Esophagus (tissue), 2 donors: ENCODE measurements around the gene CERS6. TPM values are rescaled to one million over a fixed set of nuclear protein-coding genes. Genes with fewer than 3 reads are reported as not detected.

ENCODE experiments used
- H3K27ac ChIP-seq, 2 donors: one replicate each; pipeline ENCODE4 v1.5.1; 2013; ENCODE audit warnings: low read depth in 2 of 2, mild to moderate bottlenecking in 2 of 2, inconsistent platforms in 1 of 2, low read length in 1 of 2, moderate library complexity in 1 of 2
- H3K27me3 ChIP-seq, 2 donors: one replicate each; pipeline ENCODE4 v1.6.1; 2013; ENCODE audit warnings: low read length in 2 of 2, control low read depth in 1 of 2, mild to moderate bottlenecking in 1 of 2; ENCODE audit not compliant: insufficient read depth in 2 of 2, control insufficient read depth in 1 of 2
- H3K36me3 ChIP-seq, 2 donors: one replicate each; pipeline ENCODE4 v1.6.1; 2013; ENCODE audit warnings: low read length in 1 of 2; ENCODE audit not compliant: control insufficient read depth in 2 of 2, insufficient read depth in 2 of 2
- H3K4me1 ChIP-seq, 2 donors: one replicate each; pipeline ENCODE4 v1.6.1; 2013; ENCODE audit warnings: low read length in 1 of 2; ENCODE audit not compliant: control insufficient read depth in 2 of 2, insufficient read depth in 2 of 2
- H3K4me3 ChIP-seq, 2 donors: one replicate each; pipeline ENCODE4 v1.5.1; 2013; ENCODE audit warnings: low read length in 2 of 2, mild to moderate bottlenecking in 2 of 2, low read depth in 1 of 2, moderate library complexity in 1 of 2
- H3K9me3 ChIP-seq, 2 donors: one replicate each; pipeline ENCODE4 v1.6.1; 2013; ENCODE audit warnings: mild to moderate bottlenecking in 2 of 2, low read depth in 1 of 2, low read length in 1 of 2, moderate library complexity in 1 of 2; ENCODE audit not compliant: control insufficient read depth in 2 of 2, insufficient read depth in 1 of 2
- WGBS, 2 donors: extraction: QIAGEN DNeasy Blood & Tissue Kit; methylation state at CpG; one replicate each; pipeline ENCODE4 v1.1.7; 2013; 5-methylcytosine and 5-hydroxymethylcytosine counted together
- polyA plus RNA-seq, 2 donors: library from polyadenylated mRNA; stranded (reverse); fragments of 200-250 nt; gene quantifications; one replicate each; pipeline ENCODE4 v1.2.3, GENCODE V29; 2013
- donor health status: healthy with polysubstance abuse.
- donor health status: Bipolar disorder and iron deficiency.

CERS6 gene
- polyA plus RNA-seq, 2 donors = 4.2 to 7.6 TPM

DNA sequence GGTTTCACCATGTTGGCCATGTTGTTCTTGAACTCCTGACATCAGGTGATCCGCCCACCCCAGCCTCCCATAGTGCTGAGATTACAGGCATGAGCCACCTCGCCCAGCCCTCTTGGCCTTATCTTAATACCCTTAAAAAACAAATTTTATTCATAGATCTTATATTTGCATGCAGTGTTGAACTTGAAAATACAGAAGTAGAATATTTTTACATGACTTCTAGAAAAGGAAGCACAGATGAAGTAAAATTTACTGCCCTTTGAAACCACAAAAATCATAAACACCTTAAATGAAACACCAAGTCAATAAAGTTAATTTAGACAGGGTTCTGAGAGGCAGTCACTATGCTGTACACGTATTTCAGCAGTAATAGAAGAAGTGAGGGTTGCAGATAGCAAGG, 145.7 kb downstream of the CERS6 start:
- H3K27ac ChIP-seq = no peak overlapping the region
- peaks cover 6 to 7% of the 10 kb centered on the region in 2 donors for H3K9me3 ChIP-seq
- no peaks in the 10 kb centered on the region for H3K27me3 ChIP-seq
- no peaks in the 10 kb centered on the region for H3K36me3 ChIP-seq
- 89% methylated on average over 3 of the region's 3 CpGs for WGBS, 2 donors
- no peaks in the 10 kb centered on the region for H3K4me1 ChIP-seq
- H3K4me3 ChIP-seq = no peak overlapping the region

DNA sequence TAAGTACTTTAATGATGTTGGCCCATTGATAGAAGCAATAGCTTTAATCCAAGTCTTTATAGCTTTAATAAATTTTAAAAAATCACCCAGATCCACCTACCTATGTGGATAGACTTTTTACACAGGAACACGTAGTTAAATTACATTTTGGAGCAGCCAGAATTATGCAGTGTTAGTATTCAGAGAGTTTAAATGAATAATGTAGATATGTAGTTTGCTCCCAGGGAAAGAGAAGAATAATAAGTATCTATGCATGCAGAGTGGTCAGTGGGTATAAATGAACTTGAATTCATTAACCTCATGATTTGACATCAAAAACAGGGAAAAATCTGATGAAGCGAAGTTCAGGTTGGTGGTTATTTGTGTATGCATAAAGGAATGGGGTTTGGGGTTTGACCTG, 146.3 kb downstream of the CERS6 start:
- peaks cover 6 to 7% of the 10 kb centered on the region in 2 donors for H3K9me3 ChIP-seq
- 93 to 96% methylated on average over 2 of the region's 2 CpGs for WGBS, 2 donors

DNA sequence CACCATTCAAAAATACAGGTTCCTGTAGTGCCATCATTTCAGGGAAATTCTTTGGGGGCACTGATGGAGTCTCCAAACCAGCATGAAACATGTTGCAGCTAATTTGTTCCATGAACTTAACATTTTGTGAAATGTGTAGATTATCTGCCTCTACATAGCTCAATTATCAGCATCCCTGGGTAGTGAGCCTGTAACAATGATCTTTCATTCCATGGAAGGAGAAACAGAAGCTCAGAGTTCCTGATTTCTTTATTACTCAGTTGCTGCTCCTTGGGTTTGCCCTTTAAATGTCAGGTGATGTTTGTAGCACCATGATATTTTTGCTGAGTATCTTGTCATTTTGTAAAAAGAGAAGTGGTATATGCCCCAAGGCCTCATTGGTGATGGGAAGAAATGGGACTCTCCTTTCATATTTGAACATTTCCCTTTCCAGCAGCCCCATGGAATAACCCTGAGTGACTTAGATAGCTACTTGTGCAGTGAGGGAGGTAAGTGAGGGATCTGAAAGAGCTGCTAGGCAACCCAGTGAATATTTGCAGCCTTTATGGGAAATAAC, 146.9 kb downstream of the CERS6 start:
- Histone ChIP-seq H3K27me3 (no peaks in the 10 kb centered on the region), H3K36me3 (no peaks in the 10 kb centered on the region), H3K27ac (no peak overlapping the region), H3K9me3 (peaks cover 6 to 7% of the 10 kb centered on the region in 2 donors), H3K4me1 (no peaks in the 10 kb centered on the region), H3K4me3 (no peak overlapping the region)

More for the DNA sequence above, 146.3 kb downstream of the CERS6 start:
- no peak overlapping the region for H3K4me3 ChIP-seq
- H3K36me3 ChIP-seq = no peaks in the 10 kb centered on the region
- no peaks in the 10 kb centered on the region for H3K27me3 ChIP-seq
- H3K27ac ChIP-seq = no peak overlapping the region
- H3K4me1 ChIP-seq = no peaks in the 10 kb centered on the region

DNA sequence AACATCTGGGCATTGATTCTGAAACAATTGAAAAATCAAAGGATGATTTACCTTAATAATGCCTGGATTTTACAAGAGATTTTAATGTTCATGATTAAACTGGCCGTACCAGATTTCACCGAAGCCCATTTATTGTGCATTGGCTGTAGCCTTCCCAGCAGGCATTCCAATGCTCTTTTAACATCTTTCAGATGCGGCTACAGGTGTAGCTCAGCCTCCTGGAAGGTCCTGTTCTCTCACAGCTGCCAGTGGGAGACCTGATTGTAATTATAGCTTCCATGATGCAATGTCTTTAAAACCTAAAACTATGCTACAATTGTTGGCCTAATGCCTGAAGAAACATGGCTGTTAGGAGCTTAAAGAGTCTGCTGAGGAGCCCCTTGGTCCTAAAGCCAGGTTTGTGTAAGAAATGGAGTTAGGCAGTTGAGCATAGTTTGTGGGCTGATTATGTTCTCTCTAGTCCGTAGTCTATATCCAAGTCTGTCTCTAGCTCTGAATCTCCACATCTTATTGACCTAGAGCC, 147.4 kb downstream of the CERS6 start:
- Histone ChIP-seq H3K27me3 (no peaks in the 10 kb centered on the region), H3K9me3 (peaks cover 6 to 7% of the 10 kb centered on the region in 2 donors), H3K36me3 (no peaks in the 10 kb centered on the region), H3K27ac (no peak overlapping the region), H3K4me3 (no peak overlapping the region), H3K4me1 (no peaks in the 10 kb centered on the region)
- 84 to 90% methylated on average over 4 of the region's 4 CpGs for WGBS, 2 donors

DNA sequence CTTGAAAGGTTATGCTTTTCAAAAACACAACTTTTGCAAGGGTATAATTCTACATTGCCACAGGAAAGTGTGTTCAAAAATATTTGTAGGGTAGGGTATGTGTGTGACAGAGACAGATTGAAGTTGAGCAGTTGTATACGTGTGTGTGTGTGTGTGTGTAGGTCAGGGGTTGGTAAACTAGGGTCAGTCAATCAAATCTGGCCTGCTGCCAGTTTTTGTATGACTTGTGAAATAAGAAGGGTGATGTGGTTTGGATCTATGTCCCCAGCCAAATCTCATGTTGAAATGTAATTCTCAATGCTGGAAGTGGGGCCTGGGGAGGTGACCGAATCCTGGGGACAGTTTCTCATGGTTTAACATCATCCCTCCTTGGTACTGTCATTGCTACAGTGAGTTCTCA, 148.2 kb downstream of the CERS6 start:
- Histone ChIP-seq H3K4me3 (no peak overlapping the region), H3K36me3 (no peaks in the 10 kb centered on the region), H3K27ac (no peak overlapping the region), H3K4me1 (no peaks in the 10 kb centered on the region), H3K9me3 (peaks cover 6 to 7% of the 10 kb centered on the region in 2 donors), H3K27me3 (no peaks in the 10 kb centered on the region)
- 87 to 92% methylated on average over 2 of the region's 2 CpGs for WGBS, 2 donors

DNA sequence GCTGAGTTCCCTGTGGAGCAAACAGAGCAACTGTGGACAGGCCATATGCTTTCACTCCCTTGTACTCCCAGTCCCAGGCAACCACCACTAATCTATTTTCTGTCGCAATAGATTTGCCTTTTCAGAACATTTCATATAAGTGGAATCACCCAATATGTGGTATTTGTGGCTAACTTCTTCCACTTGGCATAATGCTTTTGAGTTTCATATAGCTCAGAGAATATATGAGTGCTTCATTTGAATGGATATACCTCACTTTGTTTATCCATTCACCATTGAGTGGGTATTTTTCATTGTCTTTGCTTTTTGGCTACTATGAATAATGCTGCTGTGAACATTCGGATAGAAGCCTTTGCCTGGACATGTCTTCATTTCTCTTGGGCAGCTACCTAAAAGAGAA, 151.9 kb downstream of the CERS6 start:
- Histone ChIP-seq H3K36me3 (no peaks in the 10 kb centered on the region), H3K9me3 (peaks cover 6 to 7% of the 10 kb centered on the region in 2 donors), H3K4me1 (no peaks in the 10 kb centered on the region), H3K27me3 (no peaks in the 10 kb centered on the region), H3K4me3 (no peak overlapping the region), H3K27ac (no peak overlapping the region)
- 66 to 79% methylated on average over 2 of the region's 2 CpGs for WGBS, 2 donors

DNA sequence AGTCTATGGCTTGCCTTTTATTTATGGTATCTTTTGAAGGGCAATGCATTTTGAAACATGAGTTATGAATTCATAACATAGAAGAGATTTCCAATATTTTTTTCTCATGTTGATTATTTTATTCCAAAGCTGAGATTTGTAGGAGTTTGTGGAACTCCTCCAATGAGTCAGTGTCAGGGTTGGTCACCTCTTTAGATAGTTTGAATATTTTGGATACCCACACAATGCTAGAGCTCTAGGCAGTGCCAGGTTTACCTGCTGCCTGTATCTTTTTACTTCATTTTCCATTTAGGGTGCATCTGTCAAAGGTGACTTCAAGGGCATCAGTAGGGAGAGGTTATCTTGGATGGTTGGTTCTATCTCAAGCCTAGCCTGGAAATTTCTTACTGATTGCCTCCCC, 152.7 kb downstream of the CERS6 start:
- no peaks in the 10 kb centered on the region for H3K27me3 ChIP-seq

DNA sequence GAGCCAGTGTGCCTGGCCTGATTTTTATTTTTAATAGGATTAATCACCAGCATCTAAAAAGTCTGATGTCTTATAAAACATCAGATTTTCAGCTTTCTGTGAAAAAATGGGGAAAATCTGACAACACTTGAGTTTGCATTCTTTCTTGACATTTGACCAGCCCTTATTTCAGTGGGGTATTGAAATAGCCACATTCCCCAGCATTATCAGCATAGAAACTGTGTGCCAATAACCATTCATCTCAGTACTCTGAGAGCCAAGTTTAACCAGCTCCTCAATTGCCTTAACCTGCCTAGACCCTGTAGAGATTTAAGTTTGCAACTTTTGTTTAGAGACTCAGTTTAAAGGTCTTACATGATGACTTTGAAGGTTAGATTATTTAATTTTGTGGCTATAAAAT, 155.0 kb downstream of the CERS6 start:
- peaks cover 0 to 6% of the 10 kb centered on the region in 2 donors for H3K4me1 ChIP-seq
- H3K9me3 ChIP-seq = peaks cover 0 to 4% of the 10 kb centered on the region in 2 donors
- no peaks in the 10 kb centered on the region for H3K27me3 ChIP-seq
- no peak overlapping the region for H3K4me3 ChIP-seq
- H3K36me3 ChIP-seq = no peaks in the 10 kb centered on the region
- H3K27ac ChIP-seq = no peak overlapping the region

More for the DNA sequence above, 152.7 kb downstream of the CERS6 start:
- Histone ChIP-seq H3K27ac (no peak overlapping the region), H3K4me3 (no peak overlapping the region), H3K9me3 (peaks cover 6 to 7% of the 10 kb centered on the region in 2 donors), H3K36me3 (no peaks in the 10 kb centered on the region), H3K4me1 (peaks cover 0 to 2% of the 10 kb centered on the region in 2 donors)

DNA sequence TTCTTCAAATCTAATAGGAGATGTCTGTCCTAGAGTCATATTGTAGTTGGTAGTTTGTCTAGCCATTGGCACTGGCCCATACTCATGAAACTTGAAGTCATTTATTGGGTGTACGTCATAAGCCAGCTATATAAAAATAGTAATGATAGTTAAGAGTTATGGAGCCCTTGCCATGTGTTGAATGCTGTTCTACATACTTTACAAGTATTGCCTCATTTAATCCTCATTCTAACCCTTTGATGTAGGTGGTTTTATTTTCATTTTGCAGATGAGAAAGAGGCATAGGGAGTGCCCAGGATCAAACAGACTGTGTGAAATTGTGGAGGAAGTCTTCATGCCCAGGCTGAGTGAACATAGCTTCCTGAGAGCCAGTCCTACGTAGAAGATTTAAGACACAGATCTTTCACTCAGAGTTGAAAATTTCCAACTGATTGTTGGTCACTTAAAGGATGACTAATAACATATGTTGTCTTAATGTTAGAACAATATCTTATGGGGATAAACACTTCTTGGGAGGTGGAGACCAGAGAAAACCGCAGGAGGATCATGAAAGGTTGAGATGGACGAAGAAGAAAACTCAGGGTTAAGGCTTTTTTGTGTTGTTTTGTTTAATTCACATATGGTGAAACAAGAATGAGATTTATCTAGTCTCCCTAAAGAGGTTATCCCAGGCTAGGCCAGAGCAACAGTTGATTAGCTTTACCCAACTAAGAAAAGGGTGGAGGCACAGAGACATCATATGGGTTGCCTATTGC, 156.0 kb downstream of the CERS6 start:
- peaks cover 0 to 6% of the 10 kb centered on the region in 2 donors for H3K4me1 ChIP-seq
- no peaks in the 10 kb centered on the region for H3K27me3 ChIP-seq
- H3K9me3 ChIP-seq = peaks cover 0 to 4% of the 10 kb centered on the region in 2 donors
- no peak overlapping the region for H3K4me3 ChIP-seq
- WGBS, 2 donors = 80 to 81% methylated on average over 4 of the region's 4 CpGs
- H3K27ac ChIP-seq = no peak overlapping the region
- no peaks in the 10 kb centered on the region for H3K36me3 ChIP-seq

DNA sequence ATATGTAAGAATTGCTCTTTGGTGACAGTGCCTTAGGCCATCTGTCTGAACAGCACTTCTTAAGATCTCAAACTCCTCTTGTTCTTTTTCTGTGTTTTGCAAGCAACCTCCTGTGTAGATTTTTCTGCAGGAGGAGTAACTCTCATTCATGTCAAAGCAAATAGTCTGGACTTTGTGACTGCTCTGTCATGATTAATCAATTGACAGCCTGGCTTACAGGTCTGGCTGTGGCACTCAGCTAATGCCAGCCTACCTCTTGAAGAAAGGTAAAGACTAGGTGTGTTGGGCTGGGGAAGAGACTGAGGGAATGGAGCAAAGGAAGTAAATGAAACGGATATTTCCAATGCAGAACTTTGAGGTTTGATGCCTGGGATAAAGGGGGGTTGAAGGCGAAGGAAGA, 156.6 kb downstream of the CERS6 start:
- Histone ChIP-seq H3K4me1 (peaks cover 0 to 6% of the 10 kb centered on the region in 2 donors), H3K27me3 (no peaks in the 10 kb centered on the region), H3K36me3 (no peaks in the 10 kb centered on the region), H3K27ac (no peak overlapping the region), H3K9me3 (peaks cover 0 to 4% of the 10 kb centered on the region in 2 donors), H3K4me3 (no peak overlapping the region)
- 85 to 86% methylated on average over 2 of the region's 2 CpGs for WGBS, 2 donors
